GM21515 (cell line): ENCODE results near the gene SENP1.
A peak's percentile ranks its signal among the peaks of the same experiment; 100 is the strongest.
"Not testable (repeated sequence)": the region's sequence is repeated elsewhere in the genome, so short reads cannot be mapped to it uniquely, and the experiment has no call there.

Source experiments
- ATAC-seq: cut with Tn5 transposase; IDR thresholded peaks from one replicate; pipeline ENCODE4 v1.9.1; 2021; ENCODE audit not compliant: unreplicated experiment

The SENP1 gene

GRCh38 chr12:48105867-48106680 lies at the start of gene SENP1:
TSS of gene SENP1 (minus strand) at chr12:48106079. CDS start at chr12:48101472, 4,607 bp downstream.
- peak; percentile 70 for ATAC-seq

DNA sequence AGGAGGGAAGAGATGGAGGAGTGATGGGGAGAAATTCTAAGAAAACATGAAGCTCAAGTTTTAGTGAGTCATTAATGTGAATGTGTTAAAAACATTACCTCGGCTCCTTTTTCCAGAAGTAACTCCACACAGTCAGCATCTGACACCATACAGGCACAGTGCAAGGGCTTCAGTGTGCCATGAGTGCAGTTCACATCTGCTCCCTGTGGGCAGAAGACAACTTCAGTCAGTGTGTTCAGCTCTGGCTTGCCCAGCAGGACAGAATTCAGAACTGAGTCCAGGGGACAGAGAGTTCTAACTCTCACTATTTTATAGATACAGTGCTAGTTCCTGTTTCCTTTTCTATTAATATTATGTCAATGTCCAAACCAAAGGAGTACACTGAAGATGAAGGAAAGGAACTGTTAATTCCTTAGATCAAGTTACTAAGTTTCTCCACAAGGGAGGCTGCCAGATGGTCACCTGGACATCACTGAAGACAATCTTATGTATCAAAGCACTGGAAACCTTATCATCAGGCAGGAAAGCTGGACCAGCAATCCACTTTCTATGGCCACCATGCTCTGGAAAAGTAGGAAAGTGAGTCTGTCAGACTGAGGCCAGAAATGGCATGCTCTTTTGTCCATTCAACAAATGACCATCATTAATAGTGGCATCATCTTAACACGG lies 45.4 kb upstream of the SENP1 start:
- no peak for ATAC-seq

DNA sequence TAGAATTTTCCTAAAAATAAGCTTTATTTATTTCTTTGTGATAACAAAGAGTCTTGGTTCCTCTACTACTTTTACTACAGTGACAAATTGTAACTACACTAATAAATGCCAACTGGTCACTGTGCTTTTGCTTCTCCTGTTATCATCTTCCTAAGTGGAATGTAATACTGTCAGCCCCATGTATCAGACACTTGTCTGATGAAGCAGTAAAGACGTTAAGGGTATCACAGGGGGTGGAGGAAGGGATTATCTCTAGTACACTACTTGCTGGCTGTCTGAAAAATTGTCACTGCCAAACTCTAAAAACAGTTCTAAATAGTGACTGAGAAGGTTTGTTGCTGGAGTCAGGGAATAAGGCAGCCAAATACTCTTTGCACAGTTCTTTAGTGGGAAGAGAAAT lies 40.1 kb upstream of the SENP1 start:
- no peak for ATAC-seq

- no peak for ATAC-seq
These were observed 38.0 kb upstream of the SENP1 start for GRCh38 chr12:48143898-48144297.

DNA sequence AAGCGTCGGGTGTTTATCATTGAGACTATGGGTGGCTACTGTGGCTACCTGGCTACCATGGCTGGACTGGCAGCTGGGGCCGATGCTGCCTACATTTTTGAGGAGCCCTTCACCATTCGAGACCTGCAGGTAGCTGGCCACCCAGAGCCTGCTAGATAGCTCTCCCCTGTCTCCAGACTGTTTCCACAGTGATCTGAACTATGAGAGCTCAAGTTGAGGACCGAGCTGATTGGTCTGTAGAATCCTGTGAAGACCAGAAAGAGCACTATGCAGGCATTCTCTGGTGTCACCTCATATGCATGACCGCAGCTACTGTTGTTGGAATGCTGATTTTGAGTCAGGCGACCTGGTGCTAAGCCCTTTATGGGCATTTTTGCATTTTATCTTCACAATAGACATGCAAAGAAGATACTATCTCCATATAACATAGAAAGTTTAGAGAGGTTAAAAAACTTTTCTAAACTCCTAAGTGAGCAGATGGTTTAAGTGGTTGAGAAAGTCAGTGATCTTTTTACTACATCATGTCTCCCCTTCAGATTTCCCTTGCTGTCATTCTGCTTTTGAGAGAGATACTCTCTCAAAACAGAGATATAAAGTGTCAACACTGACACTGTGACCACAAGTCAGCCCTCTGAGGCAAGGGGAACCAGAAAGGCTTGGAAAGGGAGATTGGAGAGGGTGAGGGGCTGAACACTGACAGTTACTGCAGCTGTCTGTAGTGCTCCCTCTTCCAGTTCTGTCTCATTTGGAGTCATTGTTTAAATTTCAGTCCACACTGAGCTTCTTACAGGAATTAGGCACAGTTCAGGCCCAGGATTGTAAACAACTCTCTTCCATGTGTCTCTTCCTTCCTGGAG lies 37.2 kb upstream of the SENP1 start:
- ATAC-seq, result no peak

- no peak for ATAC-seq
These were observed 29.1 kb upstream of the SENP1 start for GRCh38 chr12:48135027-48135426.

GRCh38 chr12:48132826-48133225 lies 26.9 kb upstream of the SENP1 start:
- no peak for ATAC-seq

DNA sequence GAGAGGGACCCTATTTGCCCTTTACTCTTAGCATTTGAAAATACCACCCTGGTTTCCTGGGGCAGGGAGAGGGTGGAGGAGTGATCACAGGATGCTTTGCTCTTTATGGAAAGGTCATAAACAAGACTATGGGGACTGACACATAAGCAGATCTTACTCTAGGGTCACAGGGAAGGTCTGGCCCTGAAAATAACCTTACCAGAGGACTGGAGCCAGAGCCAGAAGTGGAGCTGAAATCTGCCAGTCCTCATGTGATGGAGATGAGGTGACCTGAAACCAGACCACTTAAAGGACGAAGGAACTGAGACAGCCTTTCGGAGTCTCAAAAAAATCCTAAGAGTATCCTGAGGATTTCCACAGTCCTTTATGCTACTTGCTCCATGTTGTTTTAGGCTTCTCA lies 25.6 kb upstream of the SENP1 start:
- no peak for ATAC-seq

DNA sequence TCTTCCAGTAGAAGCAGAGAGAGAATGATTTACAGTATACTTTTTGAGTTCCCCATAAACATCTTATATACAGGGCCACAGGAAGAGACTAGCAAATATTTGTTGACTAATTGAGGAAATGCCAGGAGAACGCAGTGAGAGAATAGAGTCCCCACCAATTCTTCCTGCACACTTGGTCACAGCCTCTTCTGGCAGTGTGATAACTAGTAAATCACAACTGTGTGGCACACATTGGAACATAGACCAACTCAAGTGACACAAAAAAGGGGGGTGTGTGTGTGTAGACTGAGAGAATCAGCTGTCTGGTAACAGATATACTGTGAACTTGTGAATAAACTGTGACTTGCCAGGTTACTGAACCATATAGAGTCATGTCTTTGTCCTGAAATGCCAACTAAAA lies 23.5 kb upstream of the SENP1 start:
- no peak for ATAC-seq

- ATAC-seq, result no peak
These were observed 22.9 kb upstream of the SENP1 start for GRCh38 chr12:48128800-48129199.

GRCh38 chr12:48126953-48127630 lies 21.2 kb upstream of the SENP1 start:
- ATAC-seq, result no peak

DNA sequence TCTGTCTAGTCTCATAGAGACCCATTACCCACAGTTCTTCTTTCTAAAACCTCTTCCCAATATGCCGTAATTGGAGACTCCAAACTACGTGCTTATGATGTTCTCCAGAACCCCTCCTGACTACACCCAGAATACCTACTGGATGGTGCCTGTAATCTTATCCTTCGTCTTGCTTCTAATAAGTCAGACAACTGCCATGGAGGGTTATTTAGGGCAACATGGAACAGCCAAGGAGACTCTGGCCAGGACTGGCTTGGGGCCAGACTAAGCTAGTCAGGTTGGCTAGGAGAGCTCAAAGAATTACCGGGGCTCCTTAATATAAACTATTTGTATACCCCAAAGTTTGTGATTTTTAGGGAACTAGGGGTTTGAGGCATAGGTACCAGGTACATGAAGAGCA lies 20.1 kb upstream of the SENP1 start:
- no peak for ATAC-seq

DNA sequence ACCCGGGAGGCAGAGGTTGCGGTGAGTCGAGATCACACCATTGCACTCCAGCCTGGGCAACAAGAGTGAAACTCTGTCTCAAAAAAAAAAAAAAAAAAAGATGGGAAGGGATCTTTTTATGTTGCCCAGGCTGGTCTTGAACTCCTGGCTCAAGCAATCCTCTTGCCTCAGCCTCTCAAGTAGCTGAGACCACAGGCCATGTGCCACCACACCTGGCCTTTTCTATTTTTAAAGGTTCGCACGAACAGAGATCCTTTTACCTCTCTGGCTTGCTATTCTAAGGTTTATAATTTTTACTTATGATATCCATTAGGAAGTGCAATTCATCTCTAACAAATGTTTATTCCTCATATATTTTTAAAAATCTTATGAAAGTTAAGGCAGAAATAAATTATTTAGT lies 19.7 kb upstream of the SENP1 start:
- ATAC-seq, result not testable (repeated sequence)

DNA sequence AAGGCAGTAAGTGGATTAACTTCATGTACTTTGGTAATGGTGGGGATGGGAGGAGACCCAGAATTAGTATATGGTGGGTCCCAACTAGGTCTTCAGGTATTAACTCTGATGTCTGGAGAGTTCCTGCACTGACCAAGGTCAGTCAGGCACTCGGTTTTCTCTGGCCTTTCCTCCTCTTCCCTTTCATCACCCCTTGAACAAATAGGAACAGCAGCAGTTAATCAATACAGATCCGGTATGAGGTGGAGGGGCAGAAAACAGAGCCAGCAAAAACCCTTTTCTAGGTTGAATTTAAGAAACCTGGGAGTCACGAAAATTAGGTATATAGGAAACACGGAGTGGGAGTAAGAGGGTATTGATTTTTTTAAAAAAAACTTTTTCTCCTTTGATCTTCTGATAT lies 17.3 kb upstream of the SENP1 start:
- no peak for ATAC-seq

DNA sequence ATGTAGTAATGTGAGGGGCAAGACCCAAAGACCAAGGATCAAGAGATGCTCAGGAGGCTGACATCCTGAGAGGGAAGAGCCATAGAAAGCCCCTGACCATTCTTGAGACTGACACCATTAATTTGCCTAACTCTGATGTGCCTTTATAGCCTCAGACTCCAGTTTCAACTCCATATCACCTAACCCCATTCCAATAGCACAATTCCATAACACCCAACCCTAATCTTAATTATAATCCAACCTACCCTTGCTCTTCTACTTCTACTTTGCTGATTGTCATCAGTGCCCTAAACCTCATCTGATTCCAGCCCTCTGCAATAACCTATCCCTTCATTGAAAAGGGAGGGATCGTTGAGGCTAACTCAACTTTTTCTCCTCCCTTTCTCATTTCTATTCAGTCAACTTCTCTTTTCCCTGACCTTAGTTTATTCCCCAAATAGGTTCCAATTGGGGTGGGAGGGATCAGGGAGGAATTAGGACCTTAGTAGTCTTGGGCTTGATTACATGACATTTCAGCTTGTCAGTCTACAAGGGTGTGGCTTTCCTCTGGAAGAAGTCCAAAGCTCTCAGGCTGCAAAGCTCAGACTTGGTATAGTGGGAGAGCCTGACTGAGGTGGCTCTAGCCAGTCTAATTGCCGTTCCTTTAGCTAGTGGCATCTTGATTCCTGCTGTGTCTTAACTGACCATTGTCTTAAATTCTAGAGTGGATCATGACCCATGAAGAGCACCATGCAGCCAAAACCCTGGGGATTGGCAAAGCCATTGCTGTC lies 16.4 kb upstream of the SENP1 start:
- no peak for ATAC-seq

DNA sequence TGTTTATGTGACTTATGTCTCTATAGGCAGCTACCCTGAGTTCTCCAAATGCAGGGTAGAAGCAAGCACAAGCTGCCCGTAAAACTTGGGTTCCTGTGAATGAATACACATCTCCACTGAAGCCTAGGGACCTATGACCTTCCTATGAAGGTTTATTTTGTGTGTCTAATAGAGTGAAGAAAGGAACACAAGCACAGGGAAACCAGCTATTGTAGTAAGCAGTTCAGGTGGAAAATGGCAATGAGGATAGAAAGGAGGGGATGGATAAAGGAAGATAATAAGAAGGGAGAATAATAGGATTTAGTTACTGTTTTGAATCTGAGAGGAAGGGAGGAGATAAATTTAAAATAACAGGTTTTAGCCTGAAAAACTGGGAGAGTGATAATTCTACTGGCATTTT lies 15.6 kb upstream of the SENP1 start:
- no peak for ATAC-seq

DNA sequence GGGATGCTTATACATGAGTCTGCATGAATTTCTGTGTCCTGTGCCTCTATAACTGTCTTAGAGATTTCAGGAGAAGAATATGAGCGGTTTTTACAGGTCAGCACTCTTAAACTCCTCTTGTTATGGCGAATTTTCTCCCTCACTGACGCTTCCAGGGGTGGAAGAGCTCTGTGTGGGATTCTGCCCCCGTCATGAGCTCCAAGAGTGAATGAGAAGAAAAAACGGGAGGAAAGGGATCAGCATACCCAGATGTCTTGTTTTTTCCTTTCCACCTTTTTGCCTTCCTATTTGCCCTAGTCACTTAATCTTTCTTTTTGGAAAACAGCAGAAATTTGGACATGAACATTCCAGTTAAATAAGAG lies 13.9 kb upstream of the SENP1 start:
- ATAC-seq, result no peak

GRCh38 chr12:48119078-48119833 lies 13.4 kb upstream of the SENP1 start, which contains the start of gene PFKM:
TSS of gene PFKM (plus strand) at chr12:48119364. CDS start at chr12:48122775, 3,411 bp downstream.
- ATAC-seq, result peak; percentile 100

DNA sequence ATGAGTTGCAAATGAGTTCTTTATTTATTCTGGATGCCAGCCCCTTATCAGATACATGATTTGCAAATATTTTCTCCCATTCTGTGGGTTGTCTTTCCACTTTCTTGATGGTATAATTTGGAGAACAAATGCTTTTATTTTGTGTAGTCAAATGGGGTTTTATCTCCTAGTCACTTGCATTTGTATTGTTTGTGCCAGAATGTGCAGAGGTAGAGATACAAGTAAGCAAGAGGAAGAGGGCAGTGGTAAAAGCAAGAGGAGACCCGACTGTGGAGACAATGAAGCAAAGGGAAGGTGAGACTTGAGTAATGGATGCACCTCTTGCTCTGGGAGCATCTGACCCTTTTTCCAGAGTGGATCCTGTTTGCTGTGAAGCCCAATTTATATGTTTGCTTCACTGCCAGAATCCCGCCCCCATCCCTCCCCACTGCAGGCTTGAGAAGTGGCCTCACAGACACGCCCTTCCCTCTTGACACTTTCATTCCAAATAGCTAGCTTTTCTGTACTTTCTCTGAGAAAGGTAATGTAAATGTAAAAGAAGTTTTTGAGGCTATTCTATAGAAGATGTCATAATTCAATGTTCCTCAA lies 12.5 kb upstream of the SENP1 start:
- no peak for ATAC-seq
